H4 (cell line): Measurements from ENCODE around the gene MAP4. TPM values are rescaled to one million over a fixed set of nuclear protein-coding genes. Genes with fewer than 3 reads are reported as not detected.
A peak's percentile ranks its signal among the peaks of the same experiment; 100 is the strongest.

Experiments
- DNase-seq: peaks from one replicate; pipeline ENCODE4 v3.0.0-alpha.2; 2015; ENCODE audit warnings: low spot score
- total RNA-seq: library from RNA; depleted of rRNA; stranded (reverse); fragments of >200 nt; shearing (Covaris generic); gene quantifications from 2 replicates; pipeline ENCODE4 v1.2.3, GENCODE V29; 2014

Gene MAP4
- total RNA-seq, 1 experiment from 2014 or later, result 40.8 TPM

GRCh38 chr3:47961815-47962606, 54.2 kb downstream of the MAP4 start:
- DNase-seq, result peak; percentile 42

- DNase-seq, result no peak
These were observed 55.2 kb downstream of the MAP4 start for GRCh38 chr3:47961036-47961435.

GRCh38 chr3:47956521-47956920, 59.7 kb downstream of the MAP4 start:
- DNase-seq, result no peak

DNA sequence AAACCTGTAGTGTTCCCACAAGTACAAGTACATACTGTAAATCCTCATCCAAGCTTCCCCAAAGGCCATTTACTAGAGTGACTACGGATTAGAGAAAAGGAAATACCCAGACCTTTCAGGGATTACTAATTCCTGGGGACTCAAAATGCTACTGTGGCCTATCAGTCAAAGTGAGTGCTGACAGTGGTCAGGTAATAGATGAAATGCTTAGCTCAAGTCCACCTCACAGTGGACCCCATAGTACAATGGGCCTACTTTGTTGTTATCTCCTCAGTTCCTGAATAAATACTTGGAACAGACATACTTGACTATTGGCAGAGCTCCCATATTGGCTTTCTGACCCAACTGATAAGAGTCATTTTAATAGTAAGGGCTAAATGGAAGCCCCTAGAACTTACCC, 61.6 kb downstream of the MAP4 start:
- DNase-seq, result no peak

GRCh38 chr3:47950453-47951169, 65.6 kb downstream of the MAP4 start:
- DNase-seq, result no peak

- no peak for DNase-seq
These were observed 66.2 kb downstream of the MAP4 start for GRCh38 chr3:47949979-47950378.

DNA sequence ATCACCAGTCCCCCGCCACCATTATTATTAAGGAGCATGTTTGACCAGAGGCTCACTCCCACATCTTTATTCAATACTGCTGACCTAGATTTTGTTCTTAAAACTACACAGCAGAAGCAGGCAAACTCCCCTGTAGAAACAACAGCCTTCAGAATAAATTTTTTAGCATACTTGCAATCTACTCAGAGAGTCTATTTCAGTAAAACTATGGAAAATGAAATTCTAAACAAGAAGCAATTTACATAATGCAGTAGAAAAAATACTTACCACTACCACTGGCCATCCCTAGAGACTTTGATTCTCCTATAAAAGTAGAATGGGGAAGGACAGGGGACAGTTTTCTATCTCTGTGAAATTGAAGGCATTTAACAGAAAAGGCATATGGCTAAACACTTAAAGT, 76.0 kb downstream of the MAP4 start:
- DNase-seq, result no peak

DNA sequence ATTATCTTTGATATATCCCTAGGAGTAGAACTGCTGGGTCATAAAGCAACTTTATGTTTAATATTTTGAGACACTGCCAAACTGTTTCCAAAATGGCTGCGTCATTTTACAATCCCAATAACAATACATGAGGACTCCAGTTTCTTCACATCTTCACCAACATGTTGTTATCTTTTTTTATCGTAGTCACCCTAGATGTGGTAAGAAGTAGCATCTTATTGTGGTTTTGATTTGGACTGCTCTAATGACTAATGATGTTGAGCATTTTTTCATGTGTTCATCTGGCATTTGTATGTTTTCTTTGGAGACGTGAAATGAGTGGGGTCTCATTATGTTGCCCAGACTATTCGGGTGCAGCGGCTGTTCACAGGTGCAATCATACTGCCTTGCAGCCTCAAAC, 83.8 kb downstream of the MAP4 start:
- no peak for DNase-seq

DNA sequence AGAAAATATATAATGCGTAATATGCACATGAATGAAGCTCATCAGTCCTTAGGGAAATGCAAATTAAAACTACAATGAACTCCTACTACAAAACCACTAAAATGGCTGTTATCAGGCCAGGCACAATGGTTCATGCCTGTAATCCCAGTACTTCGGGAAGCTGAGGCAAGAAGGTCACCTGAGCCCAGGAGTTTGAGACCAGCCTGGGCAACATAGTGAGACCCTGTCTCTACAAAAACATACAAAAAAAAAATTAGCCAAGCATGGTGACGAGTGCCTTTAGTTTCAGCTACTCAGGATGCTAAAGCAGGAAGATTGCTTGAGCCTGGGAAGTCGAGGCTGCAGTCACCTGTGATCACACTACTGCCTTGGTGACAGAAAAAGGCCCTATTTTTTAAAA, 85.2 kb downstream of the MAP4 start:
- no peak for DNase-seq

- DNase-seq, result no peak
These were observed 99.5 kb downstream of the MAP4 start for GRCh38 chr3:47916696-47917095.

DNA sequence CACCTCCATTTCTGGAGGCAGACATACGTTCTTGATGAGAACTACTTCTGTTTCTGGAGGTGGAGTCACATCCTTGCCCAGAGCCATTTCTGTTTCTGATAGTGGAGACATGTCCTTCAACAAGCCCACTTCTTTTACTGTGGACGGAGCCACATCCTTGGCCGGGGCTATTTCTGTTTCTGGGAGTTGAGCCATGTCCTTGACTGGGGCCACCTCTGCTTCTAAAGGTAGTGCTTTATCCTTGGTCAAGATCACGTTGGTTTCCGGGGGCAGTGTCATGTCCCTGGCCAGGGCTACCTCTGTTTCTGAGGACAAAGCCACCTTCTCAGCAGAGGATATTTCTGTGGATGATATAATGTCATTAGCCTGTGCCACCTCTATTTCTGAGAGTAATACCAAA, 100.0 kb downstream of the MAP4 start:
- DNase-seq, result no peak

- DNase-seq, result no peak
These were observed 104.2 kb downstream of the MAP4 start for GRCh38 chr3:47912006-47912504.

- peak; percentile 21 for DNase-seq
These were observed 105.3 kb downstream of the MAP4 start for GRCh38 chr3:47910777-47911440.

GRCh38 chr3:47910233-47910632, 106.0 kb downstream of the MAP4 start:
- no peak for DNase-seq

DNA sequence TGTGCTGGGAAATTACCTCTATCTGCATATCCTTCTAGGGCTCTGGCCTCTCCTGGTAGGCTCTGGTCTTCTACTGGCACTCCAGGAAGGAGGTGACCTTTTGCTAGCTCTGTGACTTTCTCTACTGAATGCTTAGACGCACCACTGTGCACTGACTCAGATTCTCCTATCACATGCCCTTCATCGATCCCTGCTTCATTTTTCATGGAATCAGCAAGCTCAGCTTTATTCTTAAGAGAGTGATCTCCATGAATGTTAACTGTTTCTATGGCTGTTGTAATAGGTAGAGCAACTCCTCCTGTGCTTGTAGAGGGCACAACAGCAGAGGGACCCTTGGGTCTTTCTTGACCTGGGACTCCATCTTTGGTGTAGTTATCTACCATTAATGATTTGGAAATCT, 106.6 kb downstream of the MAP4 start:
- no peak for DNase-seq

GRCh38 chr3:47908744-47909143, 107.5 kb downstream of the MAP4 start:
- DNase-seq, result no peak

DNA sequence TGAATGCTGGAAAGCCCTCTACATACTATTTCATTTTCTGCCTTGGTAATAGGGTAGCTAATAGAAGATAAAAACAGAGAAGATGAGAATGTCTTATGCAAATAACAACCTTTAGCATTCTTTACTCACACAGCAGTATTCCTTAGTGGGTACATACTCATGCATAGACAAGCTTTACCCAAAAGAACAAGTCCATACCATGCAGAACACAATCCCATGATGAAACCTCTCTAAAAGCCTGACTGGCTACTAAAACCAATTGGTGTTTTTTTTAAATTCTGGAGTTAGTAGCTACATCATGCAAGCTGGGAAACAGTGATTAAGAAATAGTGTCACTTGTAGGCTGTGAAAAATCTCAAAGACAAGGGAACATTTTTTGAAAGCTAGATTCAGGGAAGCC, 108.4 kb downstream of the MAP4 start:
- DNase-seq, result no peak

GRCh38 chr3:47902746-47903145, 113.5 kb downstream of the MAP4 start:
- no peak for DNase-seq

DNA sequence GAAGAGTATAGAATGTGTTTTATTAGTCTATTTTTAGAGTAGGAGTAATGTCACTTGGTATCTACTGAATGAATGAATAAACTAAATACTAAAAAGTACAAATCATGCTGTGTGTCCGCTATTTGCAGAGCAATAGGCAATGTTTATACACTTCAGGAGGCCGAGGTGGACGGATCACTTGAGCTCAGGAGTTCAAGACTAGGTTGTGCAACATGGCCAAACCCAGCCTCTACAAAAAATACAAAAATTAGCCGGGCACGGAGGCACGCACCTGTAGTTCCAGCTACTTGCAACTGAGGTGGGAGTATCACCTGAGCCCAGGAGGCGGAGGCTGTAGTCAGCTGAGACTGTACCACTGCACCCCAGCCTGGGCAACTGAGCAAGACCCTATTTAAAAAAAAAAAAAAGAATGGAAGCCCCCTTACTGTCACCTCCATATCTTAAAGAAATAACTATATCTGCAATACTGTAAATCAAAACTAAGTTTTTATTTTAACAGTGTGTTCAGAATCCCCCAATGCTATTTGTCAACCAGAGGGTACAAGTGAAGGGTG, 114.9 kb downstream of the MAP4 start:
- DNase-seq, result no peak

- no peak for DNase-seq
These were observed 116.6 kb downstream of the MAP4 start for GRCh38 chr3:47899495-47900108.

DNA sequence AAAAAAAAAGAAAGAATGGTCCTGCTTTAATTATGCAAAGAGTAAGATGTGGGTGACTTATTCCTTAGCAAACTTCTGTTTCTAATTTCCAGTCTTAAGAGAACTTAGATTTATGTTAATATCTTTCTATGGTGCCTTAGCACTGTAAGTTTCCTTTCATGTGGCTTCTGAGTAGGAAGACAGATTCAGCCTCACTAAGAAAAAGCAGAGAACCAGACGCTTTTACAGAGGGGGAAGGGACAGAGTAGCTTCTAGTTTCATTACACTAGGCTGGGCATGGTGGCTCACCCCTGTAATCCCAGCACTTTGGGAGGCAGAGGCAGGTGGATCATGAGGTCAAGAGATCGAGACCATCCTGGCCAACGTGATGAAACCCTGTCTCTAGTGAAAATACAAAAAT, 118.3 kb downstream of the MAP4 start:
- DNase-seq, result no peak

DNA sequence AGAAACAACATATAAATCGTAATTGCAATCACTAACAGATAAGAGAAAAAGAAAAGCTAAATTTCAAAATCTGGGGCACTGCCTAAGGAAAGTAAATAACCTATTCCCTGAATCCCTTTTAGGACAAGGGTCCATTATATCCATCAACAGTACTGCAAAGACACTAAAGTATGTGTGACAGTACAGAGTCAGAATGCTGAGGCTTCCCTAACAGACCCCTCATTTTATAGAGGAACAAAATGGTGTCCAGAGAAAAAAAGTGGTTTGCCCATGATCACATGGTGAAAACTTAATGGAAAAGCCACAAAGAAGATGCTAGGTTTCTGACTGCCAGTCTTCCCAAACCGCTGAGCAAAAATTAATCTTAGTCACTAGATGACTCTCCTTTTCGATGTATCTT, 119.5 kb downstream of the MAP4 start:
- DNase-seq, result no peak
